Skeletal muscle cell (primary cell): ENCODE measurements around the gene KEL.

Source experiments
- DNase-seq: peaks from one replicate; pipeline ENCODE4 v3.0.0-alpha.2; 2010; ENCODE audit warnings: low read depth
- H3K4me3 ChIP-seq: 2 replicates; pipeline ENCODE4 v1.5.1; 2011; ENCODE audit warnings: low read depth, mild to moderate bottlenecking, control low read depth, low read length, moderate library complexity

The KEL gene

DNA sequence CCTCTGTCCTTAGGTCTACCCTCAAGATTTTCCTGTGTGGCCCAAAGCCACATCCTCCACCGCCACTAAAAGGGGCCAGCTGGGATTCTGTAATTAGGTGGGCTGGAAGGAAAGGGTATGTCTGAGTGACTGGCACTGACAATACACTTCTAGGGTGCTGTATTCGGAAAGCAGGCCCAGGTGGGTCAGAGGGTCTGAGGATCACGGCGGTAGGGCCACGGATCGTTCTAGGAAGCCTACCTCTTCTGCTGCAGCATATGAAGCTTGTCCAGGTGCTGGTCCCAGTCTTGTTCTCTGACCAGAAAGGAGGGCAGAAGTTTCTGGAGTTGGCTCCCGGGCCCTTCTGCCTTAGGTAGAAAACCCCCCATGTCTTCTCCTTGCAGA, 29.1 kb downstream of the KEL start:
- no peak overlapping the region for H3K4me3 ChIP-seq
- DNase-seq: no peak

GRCh38 chr7:142932386-142933091, 29.6 kb downstream of the KEL start:
- H3K4me3 ChIP-seq: no peak overlapping the region
- DNase-seq: no peak

DNA sequence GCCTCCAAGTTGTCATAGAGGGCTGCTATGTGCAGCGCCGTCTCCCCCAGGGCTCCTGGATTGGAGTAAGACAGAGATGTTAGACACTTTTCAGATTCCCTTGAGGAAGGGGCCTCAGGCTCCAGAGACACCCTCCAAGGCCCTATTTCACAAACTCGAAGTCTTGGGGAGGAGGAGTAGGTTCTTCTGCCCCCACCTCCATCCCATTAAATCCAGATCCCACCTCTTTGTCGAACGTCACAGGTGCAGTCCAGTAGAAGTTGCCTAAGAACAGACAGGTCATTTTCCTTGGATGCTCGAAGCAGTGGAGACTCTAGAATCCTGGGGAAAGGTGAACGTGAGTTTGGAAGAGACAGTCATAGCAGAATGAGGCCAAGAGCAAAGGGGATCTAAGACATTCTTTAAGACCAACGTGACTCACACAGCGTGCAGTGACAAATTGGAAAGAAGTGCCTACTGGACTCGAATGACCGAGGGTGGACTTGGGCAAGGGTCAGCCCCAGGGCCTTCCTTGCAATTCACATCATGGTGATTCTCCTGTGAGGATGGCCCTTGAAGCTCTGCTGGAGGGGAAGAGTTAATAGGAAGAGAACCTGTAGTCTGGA, 31.9 kb downstream of the KEL start:
- H3K4me3 ChIP-seq: no peak overlapping the region
- no peak for DNase-seq

DNA sequence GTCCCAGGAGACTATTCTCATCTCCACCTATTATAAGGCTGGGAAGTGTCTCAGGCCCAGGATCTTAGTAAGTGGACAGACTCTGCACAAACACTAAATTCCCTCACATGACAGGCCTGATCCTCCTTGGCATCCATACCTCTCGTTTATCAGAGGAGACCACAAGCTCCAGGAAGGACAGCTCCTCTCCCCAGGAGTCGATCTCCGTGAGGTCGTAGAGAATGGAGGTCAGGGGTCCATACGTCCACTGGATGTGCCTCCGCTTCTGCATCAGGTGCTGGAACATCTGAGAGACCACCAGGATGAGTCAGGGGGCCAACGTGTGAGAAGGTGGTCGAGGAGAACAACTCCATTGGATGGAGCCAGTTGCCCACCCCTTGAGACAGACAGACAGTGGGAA, 34.2 kb downstream of the KEL start:
- DNase-seq: no peak
- no peak overlapping the region for H3K4me3 ChIP-seq

- no peak overlapping the region for H3K4me3 ChIP-seq
These were observed 34.9 kb downstream of the KEL start for GRCh38 chr7:142927085-142927745.

DNA sequence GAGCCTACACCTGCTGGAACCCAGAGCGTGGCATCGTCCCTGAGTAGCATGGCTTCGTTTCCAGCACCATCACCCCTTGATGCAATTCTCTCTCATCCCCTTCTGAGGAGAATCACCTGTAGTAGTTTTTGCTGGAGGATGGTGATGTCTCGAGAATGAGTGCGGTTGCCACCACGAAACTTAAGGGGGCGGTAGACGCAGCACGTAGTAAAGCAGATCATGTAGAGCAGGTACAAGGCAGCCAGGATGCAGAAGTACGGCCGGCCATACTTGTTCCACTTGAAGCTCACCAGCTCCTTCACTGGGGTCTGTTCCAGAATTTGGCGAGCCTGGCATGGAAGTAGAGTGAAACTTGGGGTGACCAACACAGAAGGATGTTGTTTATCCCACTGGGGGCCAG, 36.8 kb downstream of the KEL start:
- no peak overlapping the region for H3K4me3 ChIP-seq
- DNase-seq: no peak

More at GRCh38 chr7:142927085-142927745, 34.9 kb downstream of the KEL start:
- no peak for DNase-seq

- DNase-seq: no peak
- H3K4me3 ChIP-seq: no peak overlapping the region
These were observed 38.8 kb downstream of the KEL start for GRCh38 chr7:142923391-142923790.

GRCh38 chr7:142919656-142920055, 42.5 kb downstream of the KEL start:
- DNase-seq: no peak

GRCh38 chr7:142918901-142919300, 43.3 kb downstream of the KEL start:
- no peak for DNase-seq
- H3K4me3 ChIP-seq: no peak overlapping the region

More at GRCh38 chr7:142919656-142920055, 42.5 kb downstream of the KEL start:
- no peak overlapping the region for H3K4me3 ChIP-seq

DNA sequence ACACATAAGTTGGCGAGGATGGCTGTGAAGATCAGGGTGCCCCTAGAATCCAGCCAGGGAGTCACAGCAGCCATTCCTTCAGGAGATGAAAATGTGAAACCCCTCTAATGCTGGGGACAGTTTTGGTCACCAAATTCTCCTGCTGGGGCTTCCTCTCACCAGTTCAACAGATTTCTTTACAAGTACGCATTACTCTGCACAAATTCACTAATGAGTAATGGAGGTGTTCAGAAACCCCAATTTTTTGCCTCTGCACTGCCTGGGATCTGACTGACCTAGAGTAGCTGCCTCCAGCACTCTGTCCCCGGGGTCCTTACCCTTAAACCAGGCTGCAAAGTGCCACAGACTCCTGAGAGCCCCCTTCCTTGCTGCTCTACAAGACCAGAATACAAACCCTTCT, 44.7 kb downstream of the KEL start:
- no peak overlapping the region for H3K4me3 ChIP-seq
- no peak for DNase-seq

GRCh38 chr7:142916508-142916907, 45.7 kb downstream of the KEL start:
- H3K4me3 ChIP-seq: no peak overlapping the region

DNA sequence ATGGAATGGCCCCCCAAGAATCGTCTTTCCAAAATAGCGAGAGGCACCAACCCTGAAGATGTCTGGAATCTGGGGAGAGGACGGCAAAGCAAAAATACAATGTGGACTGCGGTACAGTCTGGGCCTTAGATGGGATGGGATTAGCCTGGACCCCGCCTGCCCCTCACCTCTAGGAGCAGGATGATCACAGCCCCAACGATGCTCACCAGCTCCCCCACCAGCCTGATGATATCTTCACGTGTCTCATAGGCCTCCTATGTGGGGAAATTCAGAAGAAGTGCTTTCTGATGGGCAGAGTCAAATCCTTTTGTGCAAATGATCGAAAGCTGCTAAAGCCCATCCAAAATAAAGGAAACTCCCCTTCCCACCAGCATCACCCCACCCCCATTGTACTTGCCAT, 46.8 kb downstream of the KEL start:
- H3K4me3 ChIP-seq: no peak overlapping the region
- no peak for DNase-seq

More at GRCh38 chr7:142916508-142916907, 45.7 kb downstream of the KEL start:
- no peak for DNase-seq

DNA sequence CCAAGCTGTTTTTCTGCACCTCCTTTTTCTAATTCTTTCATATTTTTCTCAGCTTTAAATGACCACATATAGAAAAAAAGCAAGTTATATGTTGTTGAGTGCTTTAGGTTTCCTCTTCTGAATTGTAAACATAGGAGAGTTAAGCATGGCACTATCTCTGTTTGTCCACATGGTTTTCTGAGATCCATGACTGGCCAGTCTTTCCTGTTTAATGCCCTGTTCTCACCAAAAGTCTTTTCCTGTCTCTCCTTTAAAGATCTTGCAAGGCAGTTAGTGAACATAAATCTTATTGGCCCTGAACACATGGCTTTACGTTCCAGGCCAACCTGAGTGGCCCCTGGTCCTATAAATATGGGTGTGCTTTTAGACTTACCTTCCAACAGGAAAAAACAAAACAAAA, 48.0 kb downstream of the KEL start:
- H3K4me3 ChIP-seq: no peak overlapping the region
- no peak for DNase-seq

DNA sequence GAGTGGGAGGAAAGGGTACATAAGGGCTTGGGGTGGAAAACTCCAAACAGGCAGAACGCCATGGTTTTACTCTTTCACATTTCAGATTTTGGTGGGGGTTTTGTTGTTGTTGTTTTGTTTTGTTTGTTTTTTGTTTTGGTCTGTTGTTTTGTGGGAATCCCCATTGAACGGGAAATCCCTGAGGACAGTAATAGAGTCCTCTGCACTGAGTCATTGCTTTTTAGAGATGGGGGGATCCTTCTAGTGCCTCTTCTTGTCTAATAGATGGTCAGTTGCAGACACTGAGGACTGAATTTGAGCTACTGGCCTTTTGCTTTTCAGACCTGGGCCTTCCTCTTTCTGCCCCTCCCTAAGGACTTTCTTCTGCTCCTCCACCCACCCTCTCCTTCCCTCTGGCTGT, 48.6 kb downstream of the KEL start:
- H3K4me3 ChIP-seq: no peak overlapping the region
- DNase-seq: no peak

- DNase-seq: no peak
- H3K4me3 ChIP-seq: no peak overlapping the region
These were observed 49.1 kb downstream of the KEL start for GRCh38 chr7:142913051-142913450.

DNA sequence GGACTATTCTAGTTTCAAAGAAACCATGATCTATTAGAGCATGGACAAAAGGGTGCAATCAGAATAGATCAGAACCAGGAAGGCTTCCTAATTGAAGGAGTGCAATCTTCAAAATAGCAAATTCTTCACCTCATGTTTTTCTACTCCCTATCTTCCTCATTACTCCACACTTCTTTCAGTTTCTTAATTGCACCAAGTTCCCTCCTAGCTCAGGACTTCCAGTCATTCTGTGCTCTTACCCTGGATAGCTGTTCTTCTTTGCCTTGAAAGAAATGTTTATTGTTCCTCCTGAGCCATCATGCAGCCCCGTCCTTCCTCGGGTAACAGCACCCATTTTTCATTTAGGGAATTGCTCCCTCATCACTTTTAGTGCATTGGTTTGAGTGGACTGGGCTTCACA, 51.7 kb downstream of the KEL start:
- no peak for DNase-seq

GRCh38 chr7:142910031-142910433, 52.1 kb downstream of the KEL start:
- no peak overlapping the region for H3K4me3 ChIP-seq
- DNase-seq: no peak

More for the DNA sequence above, 51.7 kb downstream of the KEL start:
- H3K4me3 ChIP-seq: no peak overlapping the region

DNA sequence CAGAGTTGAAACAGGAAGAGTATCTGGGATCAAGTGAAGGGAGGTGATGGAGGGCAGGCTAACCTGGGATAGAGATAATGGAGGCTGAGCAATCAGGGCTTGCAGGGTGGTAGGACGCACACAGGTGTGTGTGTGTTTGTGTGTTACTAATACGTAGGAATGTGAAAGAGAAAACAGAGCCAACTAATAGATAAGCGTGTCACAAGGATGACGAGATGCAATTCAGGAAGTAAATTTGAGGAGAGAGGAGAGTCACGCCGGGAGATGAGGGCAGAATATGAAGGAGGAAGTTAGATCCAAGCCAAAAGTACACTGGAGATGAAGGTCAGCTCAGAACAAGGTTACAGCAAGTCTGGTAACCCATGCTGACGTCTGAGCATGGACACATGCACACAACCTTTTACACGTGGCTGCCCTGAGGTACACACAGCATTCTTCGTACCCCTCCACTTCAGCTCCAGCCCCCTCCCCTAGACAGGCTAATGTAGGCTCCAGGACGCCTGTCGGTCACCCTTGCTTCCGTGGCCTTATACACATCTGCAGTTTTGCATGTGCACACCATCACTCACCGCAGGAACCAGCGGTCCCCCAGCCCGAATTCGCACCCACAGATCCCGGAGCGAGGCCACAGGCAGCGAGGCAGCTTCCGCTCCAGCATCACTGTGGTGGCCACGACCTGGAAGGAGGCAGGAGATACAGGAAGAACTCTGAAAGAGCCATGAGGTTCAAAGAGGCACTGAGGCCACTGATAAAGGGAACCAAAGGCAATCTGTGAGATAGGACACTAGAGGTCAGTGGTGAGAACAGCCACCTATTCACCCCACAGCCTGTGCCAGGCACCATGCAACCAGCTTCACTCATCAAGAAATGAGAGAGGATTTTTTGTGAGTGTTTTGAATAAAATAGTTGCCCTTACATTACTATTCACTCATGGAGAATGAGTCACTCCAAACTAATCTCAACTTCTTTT, 53.0 kb downstream of the KEL start:
- no peak for DNase-seq
- H3K4me3 ChIP-seq: no peak overlapping the region

DNA sequence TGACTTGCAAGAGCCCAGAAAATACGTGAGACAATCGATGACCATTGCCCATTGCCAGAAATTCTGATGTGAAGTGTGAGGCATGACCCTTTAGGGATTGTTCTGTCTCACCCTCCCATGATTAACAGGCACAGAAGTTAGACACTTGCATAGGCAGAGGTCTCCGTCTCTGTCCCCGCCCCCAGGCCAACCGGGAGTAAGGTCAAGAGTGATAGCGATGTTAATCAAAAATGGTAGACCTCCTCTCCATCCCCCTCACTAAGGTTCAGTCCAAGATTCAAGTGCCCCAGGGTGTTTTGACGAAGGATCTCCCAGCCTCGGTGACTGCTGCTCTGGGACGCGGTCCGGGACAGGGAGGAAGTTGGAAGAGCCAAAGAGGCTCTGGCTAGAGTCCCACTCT, 53.9 kb downstream of the KEL start:
- DNase-seq: no peak
- H3K4me3 ChIP-seq: no peak overlapping the region

GRCh38 chr7:142906643-142907042, 55.5 kb downstream of the KEL start:
- H3K4me3 ChIP-seq: no peak overlapping the region
- no peak for DNase-seq
